SH-SY5Y (cell line): ENCODE measurements around the gene ZSCAN5B.
"Not testable (repeated sequence)": the region's sequence is repeated elsewhere in the genome, so short reads cannot be mapped to it uniquely, and the experiment has no call there.

Experiments
- GATA2 ChIP-seq: IDR thresholded peaks from 2 replicates; pipeline ENCODE4 v1.6.1; 2011; ENCODE audit warnings: mild to moderate bottlenecking, low read depth, low read length
- GATA3 ChIP-seq: IDR thresholded peaks from 2 replicates; pipeline ENCODE4 v1.6.1; 2011; ENCODE audit warnings: low read depth, mild to moderate bottlenecking, low read length, moderate library complexity

DNA sequence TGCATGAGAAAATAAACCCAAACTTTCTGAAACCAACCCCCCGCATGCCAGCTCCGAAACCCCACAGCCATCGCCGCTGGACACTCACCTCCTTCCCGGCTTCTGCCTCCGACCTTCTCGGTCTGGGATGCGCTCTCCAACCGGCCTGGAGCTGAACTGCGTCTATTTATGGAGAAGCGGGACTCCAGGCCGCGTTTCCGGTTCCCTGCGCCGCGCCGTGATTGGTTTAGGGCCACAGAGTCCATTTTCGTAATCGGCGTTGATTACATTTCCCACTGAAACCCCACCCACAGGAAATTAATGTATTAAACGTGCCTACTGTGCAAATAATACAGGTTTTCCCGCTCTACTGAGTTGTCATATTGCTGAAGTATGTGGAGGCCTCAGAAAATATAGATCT, at the start of gene ZSCAN5B:
- not testable (repeated sequence) for TF ChIP-seq GATA3, GATA2
